GM12864 (cell line): ENCODE data around the gene RXFP1.
"Not testable (repeated sequence)": the region's sequence is repeated elsewhere in the genome, so short reads cannot be mapped to it uniquely, and the experiment has no call there.

ENCODE experiments used
- DNase-seq: peaks from one replicate; pipeline ENCODE4 v3.0.0-alpha.2; 2011; ENCODE audit warnings: low read depth
- H3K4me3 ChIP-seq: 2 replicates; pipeline ENCODE4 v1.5.1; 2011; ENCODE audit warnings: mild to moderate bottlenecking, low read depth, low read length, control low read depth
- TF ChIP-seq, protein P1 (sequence below): IDR thresholded peaks from 2 replicates; pipeline ENCODE4 v1.5.1; 2011; ENCODE audit warnings: low read depth, mild to moderate bottlenecking, moderate library complexity, low read length, control low read depth, inconsistent platforms; ENCODE audit errors: missing control alignments

The RXFP1 gene

DNA sequence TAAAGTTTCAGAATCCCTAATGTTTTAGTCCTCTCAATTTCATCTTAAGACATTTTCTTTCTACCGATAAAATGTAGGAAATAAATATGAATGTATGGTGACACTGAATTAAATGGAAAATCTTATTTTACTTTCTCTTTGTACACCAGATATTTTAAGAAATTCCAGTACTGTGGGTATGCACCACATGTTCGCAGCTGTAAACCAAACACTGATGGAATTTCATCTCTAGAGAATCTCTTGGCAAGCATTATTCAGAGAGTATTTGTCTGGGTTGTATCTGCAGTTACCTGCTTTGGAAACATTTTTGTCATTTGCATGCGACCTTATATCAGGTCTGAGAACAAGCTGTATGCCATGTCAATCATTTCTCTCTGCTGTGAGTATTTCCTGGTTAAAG is 123.1 kb downstream of the RXFP1 start:
- TF ChIP-seq, protein P1, sequence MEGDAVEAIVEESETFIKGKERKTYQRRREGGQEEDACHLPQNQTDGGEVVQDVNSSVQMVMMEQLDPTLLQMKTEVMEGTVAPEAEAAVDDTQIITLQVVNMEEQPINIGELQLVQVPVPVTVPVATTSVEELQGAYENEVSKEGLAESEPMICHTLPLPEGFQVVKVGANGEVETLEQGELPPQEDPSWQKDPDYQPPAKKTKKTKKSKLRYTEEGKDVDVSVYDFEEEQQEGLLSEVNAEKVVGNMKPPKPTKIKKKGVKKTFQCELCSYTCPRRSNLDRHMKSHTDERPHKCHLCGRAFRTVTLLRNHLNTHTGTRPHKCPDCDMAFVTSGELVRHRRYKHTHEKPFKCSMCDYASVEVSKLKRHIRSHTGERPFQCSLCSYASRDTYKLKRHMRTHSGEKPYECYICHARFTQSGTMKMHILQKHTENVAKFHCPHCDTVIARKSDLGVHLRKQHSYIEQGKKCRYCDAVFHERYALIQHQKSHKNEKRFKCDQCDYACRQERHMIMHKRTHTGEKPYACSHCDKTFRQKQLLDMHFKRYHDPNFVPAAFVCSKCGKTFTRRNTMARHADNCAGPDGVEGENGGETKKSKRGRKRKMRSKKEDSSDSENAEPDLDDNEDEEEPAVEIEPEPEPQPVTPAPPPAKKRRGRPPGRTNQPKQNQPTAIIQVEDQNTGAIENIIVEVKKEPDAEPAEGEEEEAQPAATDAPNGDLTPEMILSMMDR, result no peak
- no peak for DNase-seq
- H3K4me3 ChIP-seq, result no peak overlapping the region

- TF ChIP-seq, protein P1, result no peak
- DNase-seq, result no peak
- no peak overlapping the region for H3K4me3 ChIP-seq
Measured at GRCh38 chr4:158649111-158649680, 127.5 kb downstream of the RXFP1 start.

GRCh38 chr4:158652920-158653319 is 131.2 kb downstream of the RXFP1 start:
- TF ChIP-seq, protein P1, result no peak
- DNase-seq, result no peak
- no peak overlapping the region; the same call in 1 of the 2 replicates for H3K4me3 ChIP-seq

- TF ChIP-seq, protein P1, result no peak
- DNase-seq, result no peak
Measured at GRCh38 chr4:158656439-158656838, 134.8 kb downstream of the RXFP1 start.

DNA sequence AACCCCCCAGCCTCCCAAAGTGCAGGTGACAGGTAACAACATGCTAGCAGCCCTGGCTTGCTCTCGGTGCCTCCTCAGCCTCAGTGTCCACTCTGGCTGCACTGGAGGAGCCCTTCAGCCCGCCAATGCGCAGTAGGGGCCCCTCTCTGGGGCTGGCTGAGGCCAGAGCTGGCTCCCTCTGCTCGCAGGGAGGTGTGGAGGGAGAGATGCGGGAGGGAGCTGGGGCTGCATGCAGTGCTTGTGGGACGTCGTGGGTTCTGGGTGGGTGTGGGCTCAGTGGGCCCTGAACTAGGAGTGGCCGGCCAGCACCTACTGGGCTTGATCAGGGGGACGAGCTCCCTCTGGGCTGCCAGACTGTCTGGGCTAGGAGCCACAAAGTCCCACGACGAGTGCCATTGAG is 135.6 kb downstream of the RXFP1 start:
- no peak overlapping the region for H3K4me3 ChIP-seq
- no peak for DNase-seq
- TF ChIP-seq, protein P1, result no peak

More at GRCh38 chr4:158656439-158656838, 134.8 kb downstream of the RXFP1 start:
- no peak overlapping the region for H3K4me3 ChIP-seq

DNA sequence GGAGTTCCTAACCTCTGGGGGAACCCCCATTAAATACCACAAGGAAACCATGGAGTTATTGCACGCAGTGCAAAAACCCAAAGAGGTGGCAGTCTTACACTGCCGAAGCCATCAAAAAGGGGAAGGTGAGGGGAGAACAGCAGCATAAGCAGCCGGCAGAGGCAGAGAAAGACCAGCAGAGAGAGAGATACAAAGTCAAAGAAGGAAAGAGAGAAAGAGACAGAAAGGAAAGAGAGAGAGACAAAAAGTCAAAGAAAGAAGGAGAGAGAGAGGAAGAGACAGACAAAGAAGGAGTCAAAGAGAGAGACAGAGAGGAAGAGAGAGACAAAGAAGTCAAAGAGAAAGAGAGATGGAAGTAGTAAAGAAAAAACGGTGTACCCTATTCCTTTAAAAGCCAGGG is 141.6 kb downstream of the RXFP1 start:
- DNase-seq, H3K4me3 ChIP-seq: not testable (repeated sequence)

DNA sequence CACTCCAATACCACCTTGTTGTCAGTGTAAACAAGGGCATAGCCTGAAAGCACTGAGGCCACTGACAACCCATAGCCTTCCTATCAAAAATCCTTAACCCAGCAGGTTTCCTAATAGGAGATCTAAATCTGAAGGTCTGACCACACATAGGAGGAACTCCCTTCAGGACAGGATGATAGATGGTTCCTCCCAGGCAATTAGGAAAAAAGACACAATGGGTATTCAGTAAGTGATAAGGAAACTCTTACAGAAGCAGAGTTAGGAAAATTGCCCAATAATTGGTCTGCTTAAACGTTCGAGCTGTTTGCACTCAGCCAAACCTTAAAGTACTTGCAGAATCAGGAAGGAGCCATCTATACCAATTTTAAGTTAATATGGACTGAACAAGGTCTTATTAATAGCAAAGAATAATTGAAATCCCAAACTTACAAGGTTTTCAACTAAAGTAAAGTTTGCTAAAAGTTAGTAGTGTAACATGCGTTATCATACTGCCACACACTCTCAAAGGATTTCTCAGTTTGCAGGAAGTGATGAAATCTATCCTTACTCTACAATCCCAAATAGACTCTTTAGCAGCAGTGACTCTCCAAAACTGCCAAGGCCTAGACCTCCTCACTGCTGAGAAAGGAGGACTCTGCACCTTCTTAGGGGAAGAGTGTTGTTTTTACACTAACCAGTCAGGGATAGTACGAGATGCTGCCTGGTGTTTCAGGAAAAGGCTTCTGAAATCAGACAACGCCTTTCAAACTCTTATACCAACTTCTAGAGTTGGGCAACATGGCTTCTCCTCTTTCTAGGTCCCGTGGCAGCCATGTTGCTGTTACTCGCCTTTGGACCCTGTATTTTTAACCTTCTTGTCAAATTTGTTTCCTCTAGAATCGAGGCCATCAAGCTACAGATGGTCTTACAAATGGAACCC is 142.3 kb downstream of the RXFP1 start:
- not testable (repeated sequence) for DNase-seq, H3K4me3 ChIP-seq

- TF ChIP-seq, protein P1, result no peak
- H3K4me3 ChIP-seq, result no peak overlapping the region
- no peak for DNase-seq
Measured at GRCh38 chr4:158664806-158665205, 143.1 kb downstream of the RXFP1 start.
